ENCODE data around the gene FBXO11.

The FBXO11 gene

GRCh38 chr2:47822518-47822917, 83.8 kb downstream of the FBXO11 start:
- H3K36me3 ChIP-seq (ENCODE audit: control insufficient read depth, insufficient read depth, low read length), result peaks cover 17% of the 10 kb centered on the region
- no peaks in the 10 kb centered on the region for H3K27me3 ChIP-seq (ENCODE audit: control insufficient read depth, insufficient read depth, low read length)
- no peak overlapping the region for H3K4me3 ChIP-seq (ENCODE audit: low read depth, low read length)
- no peak overlapping the region for H3K9ac ChIP-seq (ENCODE audit: low read depth, low read length)
- H3K4me1 ChIP-seq (ENCODE audit: control insufficient read depth, insufficient read depth, low read length), result no peaks in the 10 kb centered on the region
- H3K9me3 ChIP-seq (ENCODE audit: control insufficient read depth, insufficient read depth, low read length), result no peaks in the 10 kb centered on the region

- no peaks in the 10 kb centered on the region for H3K4me1 ChIP-seq (ENCODE audit: control insufficient read depth, insufficient read depth, low read length)
- H3K27me3 ChIP-seq (ENCODE audit: control insufficient read depth, insufficient read depth, low read length), result no peaks in the 10 kb centered on the region
- peaks cover 18% of the 10 kb centered on the region for H3K36me3 ChIP-seq (ENCODE audit: control insufficient read depth, insufficient read depth, low read length)
- H3K4me3 ChIP-seq (ENCODE audit: low read depth, low read length), result no peak overlapping the region
- H3K9me3 ChIP-seq (ENCODE audit: control insufficient read depth, insufficient read depth, low read length), result no peaks in the 10 kb centered on the region
- no peak overlapping the region for H3K9ac ChIP-seq (ENCODE audit: low read depth, low read length)
These were observed 86.5 kb downstream of the FBXO11 start for GRCh38 chr2:47819834-47820233.

- H3K9me3 ChIP-seq (ENCODE audit: control insufficient read depth, insufficient read depth, low read length), result no peaks in the 10 kb centered on the region
- H3K4me1 ChIP-seq (ENCODE audit: control insufficient read depth, insufficient read depth, low read length), result no peaks in the 10 kb centered on the region
- H3K9ac ChIP-seq (ENCODE audit: low read depth, low read length), result no peak overlapping the region
- no peak overlapping the region for H3K4me3 ChIP-seq (ENCODE audit: low read depth, low read length)
- H3K36me3 ChIP-seq (ENCODE audit: control insufficient read depth, insufficient read depth, low read length), result peaks cover 15% of the 10 kb centered on the region
- no peaks in the 10 kb centered on the region for H3K27me3 ChIP-seq (ENCODE audit: control insufficient read depth, insufficient read depth, low read length)
These were observed 87.5 kb downstream of the FBXO11 start for GRCh38 chr2:47818777-47819176.

- Histone ChIP-seq H3K4me1 (ENCODE audit: control insufficient read depth, insufficient read depth, low read length) (no peaks in the 10 kb centered on the region), H3K9ac (ENCODE audit: low read depth, low read length) (no peak overlapping the region), H3K9me3 (ENCODE audit: control insufficient read depth, insufficient read depth, low read length) (no peaks in the 10 kb centered on the region), H3K27me3 (ENCODE audit: control insufficient read depth, insufficient read depth, low read length) (no peaks in the 10 kb centered on the region), H3K36me3 (ENCODE audit: control insufficient read depth, insufficient read depth, low read length) (peaks cover 11% of the 10 kb centered on the region), H3K4me3 (ENCODE audit: low read depth, low read length) (no peak overlapping the region)
These were observed 90.5 kb downstream of the FBXO11 start for GRCh38 chr2:47815764-47816163.

- Histone ChIP-seq H3K4me1 (ENCODE audit: control insufficient read depth, insufficient read depth, low read length) (no peaks in the 10 kb centered on the region), H3K9me3 (ENCODE audit: control insufficient read depth, insufficient read depth, low read length) (no peaks in the 10 kb centered on the region), H3K4me3 (ENCODE audit: low read depth, low read length) (no peak overlapping the region), H3K9ac (ENCODE audit: low read depth, low read length) (no peak overlapping the region), H3K36me3 (ENCODE audit: control insufficient read depth, insufficient read depth, low read length) (peaks cover 4% of the 10 kb centered on the region), H3K27me3 (ENCODE audit: control insufficient read depth, insufficient read depth, low read length) (no peaks in the 10 kb centered on the region)
These were observed 94.6 kb downstream of the FBXO11 start for GRCh38 chr2:47811668-47812067.

- H3K4me1 ChIP-seq (ENCODE audit: control insufficient read depth, insufficient read depth, low read length), result no peaks in the 10 kb centered on the region
- H3K4me3 ChIP-seq (ENCODE audit: low read depth, low read length), result no peak overlapping the region
- H3K9me3 ChIP-seq (ENCODE audit: control insufficient read depth, insufficient read depth, low read length), result no peaks in the 10 kb centered on the region
- H3K27me3 ChIP-seq (ENCODE audit: control insufficient read depth, insufficient read depth, low read length), result no peaks in the 10 kb centered on the region
- H3K9ac ChIP-seq (ENCODE audit: low read depth, low read length), result no peak overlapping the region
- peaks cover 3% of the 10 kb centered on the region for H3K36me3 ChIP-seq (ENCODE audit: control insufficient read depth, insufficient read depth, low read length)
These were observed 95.4 kb downstream of the FBXO11 start for GRCh38 chr2:47810850-47811249.

GRCh38 chr2:47809903-47810302, 96.4 kb downstream of the FBXO11 start:
- no peaks in the 10 kb centered on the region for H3K27me3 ChIP-seq (ENCODE audit: control insufficient read depth, insufficient read depth, low read length)
- no peak overlapping the region for H3K4me3 ChIP-seq (ENCODE audit: low read depth, low read length)
- peaks cover under 1% of the 10 kb centered on the region for H3K36me3 ChIP-seq (ENCODE audit: control insufficient read depth, insufficient read depth, low read length)
- no peaks in the 10 kb centered on the region for H3K9me3 ChIP-seq (ENCODE audit: control insufficient read depth, insufficient read depth, low read length)
- no peaks in the 10 kb centered on the region for H3K4me1 ChIP-seq (ENCODE audit: control insufficient read depth, insufficient read depth, low read length)
- no peak overlapping the region for H3K9ac ChIP-seq (ENCODE audit: low read depth, low read length)

GRCh38 chr2:47808614-47809013, 97.7 kb downstream of the FBXO11 start:
- Histone ChIP-seq H3K4me3 (ENCODE audit: low read depth, low read length) (no peak overlapping the region), H3K9ac (ENCODE audit: low read depth, low read length) (no peak overlapping the region), H3K36me3 (ENCODE audit: control insufficient read depth, insufficient read depth, low read length) (peaks cover 11% of the 10 kb centered on the region), H3K9me3 (ENCODE audit: control insufficient read depth, insufficient read depth, low read length) (no peaks in the 10 kb centered on the region), H3K27me3 (ENCODE audit: control insufficient read depth, insufficient read depth, low read length) (no peaks in the 10 kb centered on the region), H3K4me1 (ENCODE audit: control insufficient read depth, insufficient read depth, low read length) (no peaks in the 10 kb centered on the region)

- Histone ChIP-seq H3K9me3 (ENCODE audit: control insufficient read depth, insufficient read depth, low read length) (no peaks in the 10 kb centered on the region), H3K4me3 (ENCODE audit: low read depth, low read length) (no peak overlapping the region), H3K4me1 (ENCODE audit: control insufficient read depth, insufficient read depth, low read length) (no peaks in the 10 kb centered on the region), H3K36me3 (ENCODE audit: control insufficient read depth, insufficient read depth, low read length) (peaks cover 26% of the 10 kb centered on the region), H3K27me3 (ENCODE audit: control insufficient read depth, insufficient read depth, low read length) (no peaks in the 10 kb centered on the region), H3K9ac (ENCODE audit: low read depth, low read length) (no peak overlapping the region)
These were observed 100.4 kb downstream of the FBXO11 start for GRCh38 chr2:47805850-47806249.

- Histone ChIP-seq H3K9ac (ENCODE audit: low read depth, low read length) (no peak overlapping the region), H3K9me3 (ENCODE audit: control insufficient read depth, insufficient read depth, low read length) (no peaks in the 10 kb centered on the region), H3K4me1 (ENCODE audit: control insufficient read depth, insufficient read depth, low read length) (no peaks in the 10 kb centered on the region), H3K36me3 (ENCODE audit: control insufficient read depth, insufficient read depth, low read length) (peaks cover 41% of the 10 kb centered on the region), H3K27me3 (ENCODE audit: control insufficient read depth, insufficient read depth, low read length) (no peaks in the 10 kb centered on the region), H3K4me3 (ENCODE audit: low read depth, low read length) (no peak overlapping the region)
These were observed 102.5 kb downstream of the FBXO11 start for GRCh38 chr2:47803770-47804169.

- Histone ChIP-seq H3K4me1 (ENCODE audit: control insufficient read depth, insufficient read depth, low read length) (no peaks in the 10 kb centered on the region), H3K36me3 (ENCODE audit: control insufficient read depth, insufficient read depth, low read length) (peaks cover 42% of the 10 kb centered on the region), H3K4me3 (ENCODE audit: low read depth, low read length) (no peak overlapping the region), H3K27me3 (ENCODE audit: control insufficient read depth, insufficient read depth, low read length) (no peaks in the 10 kb centered on the region), H3K9ac (ENCODE audit: low read depth, low read length) (no peak overlapping the region), H3K9me3 (ENCODE audit: control insufficient read depth, insufficient read depth, low read length) (no peaks in the 10 kb centered on the region)
These were observed 102.9 kb downstream of the FBXO11 start for GRCh38 chr2:47803363-47803762.

GRCh38 chr2:47801118-47801517, 105.2 kb downstream of the FBXO11 start:
- Histone ChIP-seq H3K36me3 (ENCODE audit: control insufficient read depth, insufficient read depth, low read length) (peaks cover 52% of the 10 kb centered on the region), H3K9me3 (ENCODE audit: control insufficient read depth, insufficient read depth, low read length) (no peaks in the 10 kb centered on the region), H3K9ac (ENCODE audit: low read depth, low read length) (no peak overlapping the region), H3K4me1 (ENCODE audit: control insufficient read depth, insufficient read depth, low read length) (no peaks in the 10 kb centered on the region), H3K27me3 (ENCODE audit: control insufficient read depth, insufficient read depth, low read length) (no peaks in the 10 kb centered on the region), H3K4me3 (ENCODE audit: low read depth, low read length) (no peak overlapping the region)
